B cell (primary cell): ENCODE results near the gene PCDHB1. TPM values are rescaled to one million over a fixed set of nuclear protein-coding genes. Genes with fewer than 3 reads are reported as not detected.
"Not testable (repeated sequence)": the region's sequence is repeated elsewhere in the genome, so short reads cannot be mapped to it uniquely, and the experiment has no call there.

Source experiments
- ATAC-seq: fragments of 200-7000 bp; cut with Tn5 transposase; one replicate; pipeline ENCODE4 v1.10.0; 2021; ENCODE audit warnings: low read depth, mild to moderate bottlenecking, moderate number of reproducible peaks, moderate library complexity
- CTCF ChIA-PET: fragments of 350-600 bp; sonication (Branson Sonifier 250); formaldehyde crosslinking; loops from one replicate; lab custom pipeline; 2021; ENCODE audit warnings: antibody characterized with exemption, inconsistent platforms; lab: Charles Lee
- POLR2A ChIA-PET: fragments of 350-600 bp; sonication (Branson Sonifier 250); formaldehyde crosslinking; loops from one replicate; lab custom pipeline; 2021; ENCODE audit warnings: antibody characterized with exemption; lab: Charles Lee
- DNase-seq: peaks from one replicate; pipeline ENCODE4 v3.0.0; 2013
- H2AFZ ChIP-seq: 2 replicates; pipeline ENCODE4 v1.6.1; 2012; ENCODE audit warnings: mild to moderate bottlenecking, low read depth, low read length; ENCODE audit not compliant: insufficient read depth, poor library complexity, severe bottlenecking
- H3K27ac ChIP-seq, 2 donors: 1 replicate in 1 of 2; 2 replicates in 1 of 2; pipeline ENCODE4 v1.5.1; 2012 to 2013; ENCODE audit warnings: low read length in 2 of 2, mild to moderate bottlenecking in 2 of 2, moderate library complexity in 1 of 2
- H3K27me3 ChIP-seq, 4 experiments: fragments of 200-600 bp in 1 of 4; sonication (generic) in 1 of 4; replicated peaks in 1 of 4; 1 replicate in 2 of 4; 2 replicates in 2 of 4; pipeline versions ENCODE4 v1.6.1 to v1.7.0; 2013 to 2016; ENCODE audit warnings: low read length in 3 of 4, mild to moderate bottlenecking in 2 of 4, mixed read lengths in 1 of 4, moderate library complexity in 1 of 4; ENCODE audit not compliant: insufficient read depth in 4 of 4, control insufficient read depth in 3 of 4; ENCODE audit errors: control extremely low read depth in 1 of 4
- H3K36me3 ChIP-seq, 2 experiments: replicated peaks in 1 of 2; 1 replicate in 1 of 2; 2 replicates in 1 of 2; pipeline versions ENCODE4 v1.6.1 to v1.7.1; 2013; ENCODE audit warnings: low read length in 1 of 2; ENCODE audit not compliant: insufficient read depth in 2 of 2, control insufficient read depth in 1 of 2; ENCODE audit errors: control extremely low read depth in 1 of 2, extremely low read depth in 1 of 2
- H3K4me1 ChIP-seq, 2 donors: fragments of 200-600 bp in 1 of 2; sonication (generic) in 1 of 2; 1 replicate in 1 of 2; 2 replicates in 1 of 2; pipeline versions ENCODE4 v1.5.1 to v1.6.1; 2013 to 2017; ENCODE audit warnings: low read length in 2 of 2; ENCODE audit not compliant: control insufficient read depth in 2 of 2, insufficient read depth in 2 of 2
- H3K4me2 ChIP-seq: replicated peaks from 2 replicates; pipeline ENCODE3; 2012; ENCODE audit warnings: mild to moderate bottlenecking, low read depth, low read length; ENCODE audit not compliant: poor library complexity, severe bottlenecking
- H3K4me3 ChIP-seq, 5 experiments: fragments of 200-600 bp in 1 of 5; sonication (generic) in 1 of 5; 1 replicate in 3 of 5; 2 replicates in 2 of 5; pipeline versions ENCODE4 v1.5.1 to v1.7.0; 2011 to 2016; ENCODE audit warnings: low read length in 4 of 5, mild to moderate bottlenecking in 4 of 5, low read depth in 2 of 5, control low read depth in 1 of 5, moderate library complexity in 1 of 5; ENCODE audit not compliant: insufficient read depth in 1 of 5; ENCODE audit errors: control extremely low read depth in 1 of 5, extremely low read depth in 1 of 5
- H3K79me2 ChIP-seq: fragments of 200-600 bp; sonication (generic); one replicate; pipeline ENCODE4 v1.6.0; 2016; ENCODE audit warnings: low read length; ENCODE audit not compliant: control insufficient read depth, insufficient read depth
- H3K9ac ChIP-seq: fragments of 200-600 bp; sonication (generic); 2 replicates; pipeline ENCODE4 v1.6.1; 2017; ENCODE audit warnings: mild to moderate bottlenecking, low read length, moderate library complexity
- H3K9me3 ChIP-seq, 3 donors: one replicate each; pipeline versions ENCODE4 v1.6.1 to v1.7.1; 2013; ENCODE audit warnings: low read length in 2 of 3; ENCODE audit not compliant: control insufficient read depth in 2 of 3, insufficient read depth in 1 of 3; ENCODE audit errors: control extremely low read depth in 1 of 3
- H4K20me1 ChIP-seq: 2 replicates; pipeline ENCODE4 v1.6.0; 2012; ENCODE audit warnings: mild to moderate bottlenecking, low read length; ENCODE audit not compliant: insufficient read depth, control insufficient read depth, poor library complexity, severe bottlenecking
- H3K27ac Mint-ChIP-seq: one replicate; pipeline ENCODE4 v1.8.0; 2021; ENCODE audit warnings: mixed read lengths
- H3K27me3 Mint-ChIP-seq: one replicate; pipeline ENCODE4 v1.8.0; 2021; ENCODE audit warnings: mixed read lengths
- H3K4me1 Mint-ChIP-seq: one replicate; pipeline ENCODE4 v1.8.0; 2021; ENCODE audit warnings: mixed read lengths
- H3K4me3 Mint-ChIP-seq: one replicate; pipeline ENCODE4 v1.8.0; 2021; ENCODE audit warnings: mixed read lengths
- H3K9me3 Mint-ChIP-seq: one replicate; pipeline ENCODE4 v1.8.0; 2022; ENCODE audit warnings: mixed read lengths; ENCODE audit not compliant: insufficient read depth
- EZH2 ChIP-seq: IDR thresholded peaks from 2 replicates; pipeline ENCODE4 v1.6.1; 2012; ENCODE audit warnings: borderline replicate concordance, low read depth, mild to moderate bottlenecking, moderate library complexity, low read length; ENCODE audit not compliant: insufficient read depth, poor library complexity, severe bottlenecking
- WGBS: methylation state at CpG from one replicate; pipeline ENCODE4 v1.1.5; 2013; ENCODE audit warnings: missing lambda C conversion rate; ENCODE audit not compliant: insufficient coverage; 5-methylcytosine and 5-hydroxymethylcytosine counted together
- intact Hi-C: fragments of 100-400 bp; cut with micrococcal nuclease; formaldehyde crosslinking; loops from one replicate; pipeline ENCODE4 v1.10.0; 2022
- polyA plus RNA-seq: library from polyadenylated mRNA; depleted of rRNA; stranded (reverse); fragments of >200 nt; gene quantifications from 2 replicates; pipeline ENCODE4 v1.2.3, GENCODE V29; 2012
- total RNA-seq, 2 donors: library from RNA; stranded (reverse); fragments of 120-200 nt in 1 of 2; gene quantifications; 1 replicate in 1 of 2; 2 replicates in 1 of 2; pipeline versions ENCODE4 v1.2.3 to v1.2.4, GENCODE V29; 2013 to 2022
- TF ChIP-seq, protein P1 (sequence below): fragments of 200-600 bp; IDR thresholded peaks from one replicate; pipeline ENCODE4 v1.8.0; 2022; ENCODE audit warnings: antibody characterized with exemption, mild to moderate bottlenecking

The PCDHB1 gene
- total and polyA plus RNA-seq, 2 donors (not counting 1 experiment from before 2014, with no cell fraction given): not detected

DNA sequence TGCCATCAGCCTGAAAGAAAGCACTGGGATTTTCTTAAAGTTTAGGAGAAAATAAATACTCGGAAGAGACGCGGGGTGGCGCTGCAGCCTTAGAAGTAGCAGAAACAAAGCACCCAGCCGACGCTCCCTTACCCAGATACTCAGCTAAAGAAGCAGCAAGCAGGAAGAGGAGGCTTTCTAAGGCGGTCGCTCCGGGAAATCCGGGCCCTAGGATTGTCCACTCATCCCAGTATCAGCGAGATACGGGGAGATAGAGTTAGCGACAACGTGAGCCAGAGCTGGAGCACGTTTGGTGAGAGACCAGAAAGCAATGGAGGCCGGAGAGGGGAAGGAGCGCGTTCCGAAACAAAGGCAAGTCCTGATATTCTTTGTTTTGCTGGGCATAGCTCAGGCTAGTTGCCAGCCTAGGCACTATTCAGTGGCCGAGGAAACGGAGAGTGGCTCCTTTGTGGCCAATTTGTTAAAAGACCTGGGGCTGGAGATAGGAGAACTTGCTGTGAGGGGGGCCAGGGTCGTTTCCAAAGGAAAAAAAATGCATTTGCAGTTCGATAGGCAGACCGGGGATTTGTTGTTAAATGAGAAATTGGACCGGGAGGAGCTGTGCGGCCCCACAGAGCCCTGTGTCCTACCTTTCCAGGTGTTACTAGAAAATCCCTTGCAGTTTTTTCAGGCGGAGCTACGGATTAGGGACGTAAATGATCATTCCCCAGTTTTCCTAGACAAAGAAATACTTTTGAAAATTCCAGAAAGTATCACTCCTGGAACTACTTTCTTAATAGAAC lies 43.5 kb downstream of the PCDHB1 start, which contains the start of gene PCDHB2:
Gene PCDHB2, plus strand, starts transcription at position 135 of the 782 bp plus-strand sequence. Its CDS starts 176 bp downstream, at position 311.
- no peak for TF ChIP-seq EZH2
- TF ChIP-seq, protein P1, sequence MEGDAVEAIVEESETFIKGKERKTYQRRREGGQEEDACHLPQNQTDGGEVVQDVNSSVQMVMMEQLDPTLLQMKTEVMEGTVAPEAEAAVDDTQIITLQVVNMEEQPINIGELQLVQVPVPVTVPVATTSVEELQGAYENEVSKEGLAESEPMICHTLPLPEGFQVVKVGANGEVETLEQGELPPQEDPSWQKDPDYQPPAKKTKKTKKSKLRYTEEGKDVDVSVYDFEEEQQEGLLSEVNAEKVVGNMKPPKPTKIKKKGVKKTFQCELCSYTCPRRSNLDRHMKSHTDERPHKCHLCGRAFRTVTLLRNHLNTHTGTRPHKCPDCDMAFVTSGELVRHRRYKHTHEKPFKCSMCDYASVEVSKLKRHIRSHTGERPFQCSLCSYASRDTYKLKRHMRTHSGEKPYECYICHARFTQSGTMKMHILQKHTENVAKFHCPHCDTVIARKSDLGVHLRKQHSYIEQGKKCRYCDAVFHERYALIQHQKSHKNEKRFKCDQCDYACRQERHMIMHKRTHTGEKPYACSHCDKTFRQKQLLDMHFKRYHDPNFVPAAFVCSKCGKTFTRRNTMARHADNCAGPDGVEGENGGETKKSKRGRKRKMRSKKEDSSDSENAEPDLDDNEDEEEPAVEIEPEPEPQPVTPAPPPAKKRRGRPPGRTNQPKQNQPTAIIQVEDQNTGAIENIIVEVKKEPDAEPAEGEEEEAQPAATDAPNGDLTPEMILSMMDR: no peak
- ChIA-PET POLR2A (no interaction called here), CTCF (no interaction called here)
- no peak for DNase-seq
- Mint-ChIP-seq H3K4me3 (no peak within 1 kb of the TSS), H3K27me3 (peaks cover 28% of the 10 kb centered on the region), H3K27ac (no peak within 1 kb of the TSS), H3K9me3 (peaks cover 5% of the 10 kb centered on the region), H3K4me1 (no peaks in the 10 kb centered on the region)
- H3K4me3 ChIP-seq: no peak within 1 kb of the TSS
- H3K4me2 ChIP-seq: no peak within 1 kb of the TSS
- no peaks in the 10 kb centered on the region for H3K36me3 ChIP-seq
- peaks cover 0 to 13% (median 5%) of the 10 kb centered on the region in 4 experiments for H3K27me3 ChIP-seq
- H3K9ac ChIP-seq: no peak within 1 kb of the TSS
- H2AFZ ChIP-seq: no peak within 1 kb of the TSS
- peaks cover 1 to 15% (median 3%) of the 10 kb centered on the region in 3 donors for H3K9me3 ChIP-seq
- H3K4me1 ChIP-seq: no peaks in the 10 kb centered on the region
- intact Hi-C loops: no loop called here
- 23% methylated on average over 29 of the region's 29 CpGs for WGBS
- H4K20me1 ChIP-seq: no peaks in the 10 kb centered on the region
- no peak within 1 kb of the TSS for H3K27ac ChIP-seq
- H3K79me2 ChIP-seq: no peaks in the 10 kb centered on the region
- no peak for ATAC-seq

DNA sequence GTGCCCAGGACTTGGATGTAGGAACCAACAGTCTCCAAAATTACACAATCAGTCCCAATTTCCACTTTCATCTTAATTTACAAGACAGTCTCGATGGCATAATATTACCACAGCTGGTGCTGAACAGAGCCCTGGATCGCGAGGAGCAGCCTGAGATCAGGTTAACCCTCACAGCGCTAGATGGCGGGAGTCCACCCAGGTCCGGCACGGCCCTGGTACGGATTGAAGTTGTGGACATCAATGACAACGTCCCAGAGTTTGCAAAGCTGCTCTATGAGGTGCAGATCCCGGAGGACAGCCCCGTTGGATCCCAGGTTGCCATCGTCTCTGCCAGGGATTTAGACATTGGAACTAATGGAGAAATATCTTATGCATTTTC lies 44.1 kb downstream of the PCDHB1 start:
- ChIA-PET CTCF (no interaction called here), POLR2A (no interaction called here)
- TF ChIP-seq, protein P1: no peak
- TF ChIP-seq EZH2: no peak
- Histone ChIP-seq H3K27me3 (peaks cover 0 to 13% (median 6%) of the 10 kb centered on the region in 4 experiments), H3K4me1 (no peaks in the 10 kb centered on the region), H3K27ac (no peak overlapping the region), H2AFZ (no peak overlapping the region), H3K4me3 (no peak overlapping the region), H3K79me2 (no peaks in the 10 kb centered on the region), H4K20me1 (no peaks in the 10 kb centered on the region), H3K36me3 (no peaks in the 10 kb centered on the region), H3K4me2 (no peak overlapping the region), H3K9ac (no peak overlapping the region), H3K9me3 (peaks cover 1 to 16% (median 3%) of the 10 kb centered on the region in 3 donors)
- WGBS: 64% methylated on average over 12 of the region's 12 CpGs
- no peak for DNase-seq
- H3K27ac Mint-ChIP-seq: no peak overlapping the region
- ATAC-seq: no peak
- no peak overlapping the region for H3K4me3 Mint-ChIP-seq
- H3K27me3 Mint-ChIP-seq: peaks cover 30% of the 10 kb centered on the region
- no peaks in the 10 kb centered on the region for H3K4me1 Mint-ChIP-seq
- H3K9me3 Mint-ChIP-seq: peaks cover 5% of the 10 kb centered on the region
- intact Hi-C loops: no loop called here

DNA sequence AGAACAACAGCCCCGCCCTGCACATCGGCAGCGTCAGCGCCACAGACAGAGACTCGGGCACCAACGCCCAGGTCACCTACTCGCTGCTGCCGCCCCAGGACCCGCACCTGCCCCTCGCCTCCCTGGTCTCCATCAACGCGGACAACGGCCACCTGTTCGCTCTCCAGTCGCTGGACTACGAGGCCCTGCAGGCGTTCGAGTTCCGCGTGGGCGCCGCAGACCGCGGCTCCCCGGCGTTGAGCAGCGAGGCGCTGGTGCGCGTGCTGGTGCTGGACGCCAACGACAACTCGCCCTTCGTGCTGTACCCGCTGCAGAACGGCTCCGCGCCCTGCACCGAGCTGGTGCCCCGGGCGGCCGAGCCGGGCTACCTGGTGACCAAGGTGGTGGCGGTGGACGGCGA lies 45.0 kb downstream of the PCDHB1 start:
- H3K4me3 Mint-ChIP-seq, H3K4me2 ChIP-seq, ATAC-seq, H3K36me3 ChIP-seq, H3K9me3 Mint-ChIP-seq, H3K9ac ChIP-seq, H3K79me2 ChIP-seq, H3K4me1 ChIP-seq, H4K20me1 ChIP-seq, POLR2A ChIA-PET, intact Hi-C loops, H2AFZ ChIP-seq, H3K27ac ChIP-seq, H3K27ac Mint-ChIP-seq, CTCF ChIA-PET, H3K4me3 ChIP-seq, DNase-seq, H3K4me1 Mint-ChIP-seq: not testable (repeated sequence)
- peaks cover 33% of the 10 kb centered on the region for H3K27me3 Mint-ChIP-seq
- H3K27me3 ChIP-seq: peaks cover 0 to 19% (median 8%) of the 10 kb centered on the region in 4 experiments
- H3K9me3 ChIP-seq: peaks cover 3 to 25% (median 3%) of the 10 kb centered on the region in 3 donors
- 52% methylated on average over 9 of the region's 46 CpGs for WGBS
